Fibroblast of mammary gland (primary cell): ENCODE measurements around the gene LIMA1.
"Not testable (repeated sequence)": the region's sequence is repeated elsewhere in the genome, so short reads cannot be mapped to it uniquely, and the experiment has no call there.

Source experiments
- DNase-seq: peaks from one replicate; pipeline ENCODE4 v3.0.0-alpha.2; 2010; ENCODE audit warnings: low read depth
- H3K4me3 ChIP-seq: 2 replicates; pipeline ENCODE4 v1.5.1; 2011; ENCODE audit warnings: low read depth, mild to moderate bottlenecking, low read length, moderate library complexity; ENCODE audit not compliant: control insufficient read depth
- CTCF ChIP-seq: conservative IDR thresholded peaks from 2 replicates; pipeline ENCODE4 v1.5.1; 2011; ENCODE audit warnings: low read depth, low read length, inconsistent platforms; ENCODE audit not compliant: control insufficient read depth, insufficient read depth

LIMA1 gene

GRCh38 chr12:50256761-50257160, 26.6 kb downstream of the LIMA1 start:
- H3K4me3 ChIP-seq = no peak overlapping the region
- no peak for TF ChIP-seq CTCF
- DNase-seq = no peak

GRCh38 chr12:50252977-50253602, 30.2 kb downstream of the LIMA1 start:
- TF ChIP-seq CTCF = no peak
- DNase-seq = no peak
- H3K4me3 ChIP-seq = no peak overlapping the region

GRCh38 chr12:50251619-50252252, 31.6 kb downstream of the LIMA1 start:
- DNase-seq = no peak
- no peak for TF ChIP-seq CTCF
- H3K4me3 ChIP-seq = no peak overlapping the region

GRCh38 chr12:50249464-50250182, 33.7 kb downstream of the LIMA1 start:
- H3K4me3 ChIP-seq = no peak overlapping the region
- no peak for DNase-seq
- no peak for TF ChIP-seq CTCF

- no peak for TF ChIP-seq CTCF
Observed at GRCh38 chr12:50248883-50249282, 34.4 kb downstream of the LIMA1 start.

GRCh38 chr12:50248411-50248810, 34.9 kb downstream of the LIMA1 start:
- DNase-seq = no peak
- no peak overlapping the region for H3K4me3 ChIP-seq
- no peak for TF ChIP-seq CTCF

More at GRCh38 chr12:50248883-50249282, 34.4 kb downstream of the LIMA1 start:
- DNase-seq = peak; percentile 47
- no peak overlapping the region for H3K4me3 ChIP-seq

GRCh38 chr12:50247665-50248064, 35.7 kb downstream of the LIMA1 start:
- peak; percentile 42 for DNase-seq
- not testable (repeated sequence) for H3K4me3 ChIP-seq
